Measurements from ENCODE around the gene NINJ1.

The NINJ1 gene

DNA sequence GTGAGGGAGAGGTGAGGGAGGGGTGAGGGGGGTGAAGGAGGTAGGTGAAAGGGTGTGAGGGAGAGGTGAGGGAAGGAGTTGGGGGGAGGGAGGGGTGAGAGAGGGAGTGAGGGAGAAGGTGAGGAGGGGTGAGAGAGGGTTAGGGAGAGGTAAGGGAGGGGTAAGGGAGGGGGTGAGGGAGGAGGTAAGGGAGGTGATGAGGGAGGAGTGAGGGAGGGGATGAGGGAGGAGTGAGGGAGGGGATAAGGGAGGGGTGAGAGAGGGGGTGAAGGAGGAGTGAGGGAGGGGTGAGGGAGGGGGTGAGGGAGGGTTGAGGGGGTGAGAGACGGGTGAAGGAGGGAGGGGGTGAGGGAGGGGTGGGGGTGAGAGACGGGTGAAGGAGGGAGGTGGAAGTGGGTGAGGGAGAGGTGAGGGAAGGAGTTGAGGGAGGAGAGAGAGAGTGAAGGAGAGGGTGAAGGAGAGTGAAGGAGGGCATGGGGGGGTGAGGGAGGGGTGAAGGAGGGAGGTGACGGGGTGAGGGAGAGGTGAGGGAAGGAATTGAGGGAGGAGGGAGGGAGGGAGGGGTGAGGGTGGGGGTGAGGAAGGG lies 18.5 kb downstream of the NINJ1 start:
- Histone ChIP-seq H3K9ac (ENCODE audit: low read length in 5 of 5) (no peak overlapping the region), H3K4me3 (ENCODE audit: low read depth in 1 of 5, low read length in 5 of 5) (no peak overlapping the region), H3K4me1 (ENCODE audit: control insufficient read depth in 5 of 5, insufficient read depth in 5 of 5, low read length in 5 of 5) (peaks cover 6 to 49% (median 24%) of the 10 kb centered on the region in 5 donors), H3K27me3 (ENCODE audit: control insufficient read depth in 5 of 5, insufficient read depth in 4 of 5, low read length in 5 of 5) (no peaks in the 10 kb centered on the region), H3K36me3 (ENCODE audit: control insufficient read depth in 5 of 5, insufficient read depth in 5 of 5, low read length in 5 of 5) (peaks cover 0 to 38% (median 31%) of the 10 kb centered on the region in 5 donors), H3K27ac (ENCODE audit: low read depth, low read length) (no peak overlapping the region), H3K9me3 (ENCODE audit: control insufficient read depth in 5 of 5, low read length in 5 of 5) (no peaks in the 10 kb centered on the region)

DNA sequence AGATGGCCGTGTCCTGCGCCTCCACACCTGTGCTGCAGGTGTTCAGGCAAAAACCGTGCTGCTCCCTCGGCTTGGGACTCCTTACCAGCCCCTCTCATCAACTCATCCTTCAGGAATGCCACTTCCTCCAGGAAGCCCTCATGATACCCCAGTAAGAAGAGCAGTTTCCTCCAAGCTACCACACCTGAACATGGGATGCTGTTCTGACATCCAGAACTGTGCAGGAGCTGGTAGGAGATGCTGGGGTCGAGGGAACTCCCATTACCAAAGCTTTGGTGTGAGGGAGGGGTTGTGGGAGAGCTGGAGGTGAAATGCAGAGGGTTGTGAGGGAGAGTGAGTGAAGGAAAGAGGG lies 19.1 kb downstream of the NINJ1 start:
- H3K27me3 ChIP-seq (ENCODE audit: control insufficient read depth in 5 of 5, insufficient read depth in 4 of 5, low read length in 5 of 5): no peaks in the 10 kb centered on the region
- no peaks in the 10 kb centered on the region for H3K9me3 ChIP-seq (ENCODE audit: control insufficient read depth in 5 of 5, low read length in 5 of 5)
- no peak overlapping the region for H3K4me3 ChIP-seq (ENCODE audit: low read depth in 1 of 5, low read length in 5 of 5)
- H3K4me1 ChIP-seq (ENCODE audit: control insufficient read depth in 5 of 5, insufficient read depth in 5 of 5, low read length in 5 of 5): peaks cover 3 to 46% (median 18%) of the 10 kb centered on the region in 5 donors
- no peak overlapping the region for H3K27ac ChIP-seq (ENCODE audit: low read depth, low read length)
- H3K9ac ChIP-seq (ENCODE audit: low read length in 5 of 5): peak overlapping the region in 1 of 5 donors; percentile 25
- H3K36me3 ChIP-seq (ENCODE audit: control insufficient read depth in 5 of 5, insufficient read depth in 5 of 5, low read length in 5 of 5): peaks cover 0 to 43% (median 35%) of the 10 kb centered on the region in 5 donors

DNA sequence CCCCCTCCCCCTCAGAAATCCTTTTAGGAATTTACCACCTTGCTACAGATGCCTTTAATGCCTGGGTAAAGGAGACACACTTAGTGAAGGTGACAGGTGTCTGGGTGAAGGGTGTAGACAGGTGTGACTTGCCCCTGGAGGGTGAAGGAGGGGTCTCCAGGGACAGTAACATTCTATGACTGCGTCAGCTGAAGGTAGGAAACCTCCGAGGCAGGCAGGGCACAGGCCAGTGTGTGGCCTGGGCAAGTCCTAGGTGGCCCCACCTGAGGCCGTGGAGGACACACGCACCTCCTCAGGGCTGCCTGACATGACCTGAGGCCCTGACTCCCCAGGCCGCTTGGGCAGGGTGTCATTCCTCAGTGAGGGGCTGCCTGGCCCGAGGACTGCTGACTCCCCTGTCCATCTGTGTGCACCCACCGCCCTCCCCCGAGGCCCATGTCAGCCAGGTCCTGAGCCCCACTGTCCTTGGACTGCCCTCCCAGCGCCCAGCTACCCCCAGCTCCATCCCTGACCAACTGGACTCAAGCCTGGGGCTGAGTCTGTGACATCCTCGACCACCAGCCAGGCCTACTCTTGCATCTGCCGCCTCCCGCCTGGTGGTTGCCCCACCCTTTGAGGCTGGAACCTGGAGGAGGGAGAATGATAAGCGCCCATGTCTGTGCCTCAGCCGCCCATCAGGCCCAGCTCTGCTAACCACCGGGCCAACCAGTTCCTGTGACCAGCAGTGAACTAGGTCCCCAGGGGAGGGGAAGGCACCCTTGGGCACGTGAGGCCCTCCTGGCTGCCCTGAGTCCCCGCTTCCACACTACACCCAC lies 19.7 kb downstream of the NINJ1 start:
- Histone ChIP-seq H3K4me1 (ENCODE audit: control insufficient read depth in 5 of 5, insufficient read depth in 5 of 5, low read length in 5 of 5) (peaks cover 2 to 43% (median 14%) of the 10 kb centered on the region in 5 donors), H3K27me3 (ENCODE audit: control insufficient read depth in 5 of 5, insufficient read depth in 4 of 5, low read length in 5 of 5) (no peaks in the 10 kb centered on the region), H3K4me3 (ENCODE audit: low read depth in 1 of 5, low read length in 5 of 5) (no peak overlapping the region), H3K9ac (ENCODE audit: low read length in 5 of 5) (no peak overlapping the region), H3K36me3 (ENCODE audit: control insufficient read depth in 5 of 5, insufficient read depth in 5 of 5, low read length in 5 of 5) (peaks cover 0 to 43% (median 35%) of the 10 kb centered on the region in 5 donors), H3K27ac (ENCODE audit: low read depth, low read length) (no peak overlapping the region), H3K9me3 (ENCODE audit: control insufficient read depth in 5 of 5, low read length in 5 of 5) (no peaks in the 10 kb centered on the region)

DNA sequence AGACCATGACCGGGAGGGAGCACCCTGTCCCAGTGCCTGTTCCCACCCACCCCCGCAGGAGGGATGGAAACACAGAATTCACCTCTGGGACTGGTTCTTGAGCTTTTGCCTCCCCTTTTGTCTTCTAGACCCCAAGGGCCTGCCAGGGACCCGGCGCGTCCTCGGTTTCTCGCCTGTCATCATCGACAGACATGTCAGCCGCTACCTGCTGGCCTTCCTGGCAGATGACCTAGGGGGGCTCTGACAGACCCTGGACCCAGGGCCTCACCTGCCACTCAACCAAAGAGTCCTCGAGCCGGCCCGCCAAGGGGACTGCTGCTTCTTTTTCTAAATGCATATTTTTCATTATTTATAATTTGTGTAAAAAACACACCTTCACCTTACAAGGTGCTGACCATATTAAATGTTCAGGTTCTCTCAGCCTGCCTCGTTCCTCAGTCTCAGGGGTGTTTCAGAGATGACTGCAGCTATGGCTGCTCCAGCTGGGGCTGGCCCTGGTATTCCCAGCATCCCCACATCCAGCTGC lies 21.1 kb downstream of the NINJ1 start:
- no peaks in the 10 kb centered on the region for H3K9me3 ChIP-seq (ENCODE audit: control insufficient read depth in 5 of 5, low read length in 5 of 5)
- H3K4me3 ChIP-seq (ENCODE audit: low read depth in 1 of 5, low read length in 5 of 5): no peak overlapping the region
- H3K9ac ChIP-seq (ENCODE audit: low read length in 5 of 5): no peak overlapping the region
- peaks cover 2 to 41% (median 10%) of the 10 kb centered on the region in 5 donors for H3K4me1 ChIP-seq (ENCODE audit: control insufficient read depth in 5 of 5, insufficient read depth in 5 of 5, low read length in 5 of 5)
- peaks cover 0 to 53% (median 43%) of the 10 kb centered on the region in 5 donors for H3K36me3 ChIP-seq (ENCODE audit: control insufficient read depth in 5 of 5, insufficient read depth in 5 of 5, low read length in 5 of 5)
- no peak overlapping the region for H3K27ac ChIP-seq (ENCODE audit: low read depth, low read length)
- H3K27me3 ChIP-seq (ENCODE audit: control insufficient read depth in 5 of 5, insufficient read depth in 4 of 5, low read length in 5 of 5): no peaks in the 10 kb centered on the region

DNA sequence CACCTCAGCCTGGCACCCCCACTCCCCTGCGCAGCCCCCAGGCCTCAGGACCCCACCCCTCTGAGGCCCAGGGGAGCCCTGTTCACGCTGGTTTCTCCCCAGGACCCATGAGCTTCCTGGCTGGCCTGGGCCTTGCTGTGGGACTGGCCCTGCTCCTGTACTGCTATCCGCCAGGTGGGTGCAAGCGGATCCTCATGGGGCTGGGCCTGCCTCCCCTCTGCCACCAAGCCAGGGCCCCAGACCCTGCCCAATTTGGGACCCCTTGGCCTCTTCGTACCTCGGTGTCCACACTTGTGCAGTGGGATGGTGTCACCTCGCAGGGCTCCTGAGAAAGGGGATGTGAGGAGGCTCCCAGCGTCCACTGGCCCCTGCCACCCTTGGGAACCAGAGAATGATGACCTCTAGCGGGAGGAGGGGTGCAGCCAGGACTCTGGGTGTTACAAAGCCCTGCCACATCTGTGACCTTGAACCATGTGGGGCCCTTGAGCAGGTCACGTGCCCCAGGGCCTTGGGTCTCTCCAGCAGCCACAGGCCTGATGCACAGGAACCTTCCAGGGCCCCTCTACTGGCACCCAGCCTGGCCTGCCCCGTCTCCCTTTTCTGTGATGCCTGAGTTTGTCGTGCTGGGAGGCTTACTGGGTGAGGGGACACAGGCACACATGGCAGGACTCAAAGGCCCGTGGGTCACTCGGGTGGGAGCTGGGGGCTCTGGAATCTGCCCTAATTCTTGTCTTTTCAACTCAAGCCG lies 21.8 kb downstream of the NINJ1 start:
- H3K36me3 ChIP-seq (ENCODE audit: control insufficient read depth in 5 of 5, insufficient read depth in 5 of 5, low read length in 5 of 5): peaks cover 0 to 56% (median 46%) of the 10 kb centered on the region in 5 donors
- H3K4me1 ChIP-seq (ENCODE audit: control insufficient read depth in 5 of 5, insufficient read depth in 5 of 5, low read length in 5 of 5): peaks cover 2 to 41% (median 10%) of the 10 kb centered on the region in 5 donors
- no peak overlapping the region for H3K27ac ChIP-seq (ENCODE audit: low read depth, low read length)
- no peak overlapping the region for H3K4me3 ChIP-seq (ENCODE audit: low read depth in 1 of 5, low read length in 5 of 5)
- no peaks in the 10 kb centered on the region for H3K9me3 ChIP-seq (ENCODE audit: control insufficient read depth in 5 of 5, low read length in 5 of 5)
- no peaks in the 10 kb centered on the region for H3K27me3 ChIP-seq (ENCODE audit: control insufficient read depth in 5 of 5, insufficient read depth in 4 of 5, low read length in 5 of 5)
- H3K9ac ChIP-seq (ENCODE audit: low read length in 5 of 5): peak overlapping the region in 1 of 5 donors; percentile 35

DNA sequence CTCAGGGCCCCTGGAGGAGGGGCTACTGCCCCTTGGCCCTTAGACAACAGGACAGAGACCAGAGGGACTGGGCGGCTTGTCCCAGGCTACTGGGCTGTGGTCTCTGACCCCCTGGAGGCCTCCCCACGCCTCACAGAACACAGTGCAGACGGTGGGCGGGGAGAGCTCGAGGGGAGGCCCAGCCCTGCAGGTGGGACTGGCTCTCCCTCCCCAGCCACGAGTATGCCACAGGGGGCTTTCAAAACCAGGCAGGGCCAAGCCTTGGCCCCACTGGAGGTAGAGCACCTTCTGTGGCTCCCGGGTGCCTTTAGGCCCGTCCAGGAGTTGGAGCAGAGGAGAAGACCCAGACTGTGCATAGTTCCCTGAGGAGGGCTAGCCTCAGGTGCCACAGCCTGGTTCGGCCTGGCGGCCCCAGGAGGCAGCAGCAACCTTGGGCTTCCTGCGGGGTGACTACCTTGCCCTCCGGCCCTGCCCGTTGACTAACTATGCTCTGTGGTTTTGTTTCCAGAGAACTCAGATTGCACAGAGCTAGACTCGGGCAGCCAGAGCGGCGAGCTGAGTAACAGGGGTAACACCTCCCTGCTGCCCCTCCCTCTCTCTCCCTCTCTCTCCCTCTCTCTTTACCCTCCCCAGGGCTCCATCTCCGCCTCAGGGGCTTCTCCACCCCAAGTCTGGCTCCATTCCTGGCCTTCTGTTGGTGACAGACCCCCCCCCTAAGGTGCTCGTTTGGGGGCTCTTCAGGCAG lies 22.5 kb downstream of the NINJ1 start:
- Histone ChIP-seq H3K36me3 (ENCODE audit: control insufficient read depth in 5 of 5, insufficient read depth in 5 of 5, low read length in 5 of 5) (peaks cover 0 to 56% (median 46%) of the 10 kb centered on the region in 5 donors), H3K4me3 (ENCODE audit: low read depth in 1 of 5, low read length in 5 of 5) (no peak overlapping the region), H3K4me1 (ENCODE audit: control insufficient read depth in 5 of 5, insufficient read depth in 5 of 5, low read length in 5 of 5) (peaks cover 2 to 38% (median 9%) of the 10 kb centered on the region in 5 donors), H3K27me3 (ENCODE audit: control insufficient read depth in 5 of 5, insufficient read depth in 4 of 5, low read length in 5 of 5) (no peaks in the 10 kb centered on the region), H3K9ac (ENCODE audit: low read length in 5 of 5) (no peak overlapping the region), H3K9me3 (ENCODE audit: control insufficient read depth in 5 of 5, low read length in 5 of 5) (no peaks in the 10 kb centered on the region), H3K27ac (ENCODE audit: low read depth, low read length) (no peak overlapping the region)

GRCh38 chr9:93111001-93111370 lies 23.1 kb downstream of the NINJ1 start:
- no peaks in the 10 kb centered on the region for H3K27me3 ChIP-seq (ENCODE audit: control insufficient read depth in 5 of 5, insufficient read depth in 4 of 5, low read length in 5 of 5)
- peaks cover 0 to 33% (median 3%) of the 10 kb centered on the region in 5 donors for H3K4me1 ChIP-seq (ENCODE audit: control insufficient read depth in 5 of 5, insufficient read depth in 5 of 5, low read length in 5 of 5)
- H3K9me3 ChIP-seq (ENCODE audit: control insufficient read depth in 5 of 5, low read length in 5 of 5): no peaks in the 10 kb centered on the region
- peaks cover 0 to 56% (median 46%) of the 10 kb centered on the region in 5 donors for H3K36me3 ChIP-seq (ENCODE audit: control insufficient read depth in 5 of 5, insufficient read depth in 5 of 5, low read length in 5 of 5)
- H3K27ac ChIP-seq (ENCODE audit: low read depth, low read length): no peak overlapping the region
- H3K9ac ChIP-seq (ENCODE audit: low read length in 5 of 5): no peak overlapping the region
- no peak overlapping the region for H3K4me3 ChIP-seq (ENCODE audit: low read depth in 1 of 5, low read length in 5 of 5)

DNA sequence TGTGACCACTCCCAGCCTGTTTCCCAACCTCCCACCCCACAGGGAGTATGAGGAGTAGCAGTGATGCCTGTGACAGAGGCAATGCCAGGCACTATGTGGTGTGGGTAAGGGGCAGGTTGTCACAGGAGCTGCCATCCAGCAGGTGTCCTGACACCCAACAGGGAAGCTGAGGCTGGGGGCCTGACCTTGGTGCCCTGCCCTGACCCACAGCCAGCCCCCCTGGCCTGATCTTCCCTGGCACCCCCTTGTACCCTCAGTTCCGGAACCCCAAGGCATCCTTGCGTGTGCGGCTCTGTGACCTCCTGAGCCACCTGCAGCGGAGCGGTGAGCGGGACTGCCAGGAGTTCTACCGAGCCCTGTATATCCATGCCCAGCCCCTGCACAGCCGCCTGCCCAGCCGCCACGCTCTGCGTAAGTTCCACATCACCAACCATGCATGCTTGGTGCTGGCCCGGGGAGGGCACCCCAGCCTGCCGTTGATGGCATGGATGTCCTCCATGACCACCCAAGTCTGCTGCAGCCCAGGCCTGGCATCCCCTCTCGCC lies 23.7 kb downstream of the NINJ1 start:
- Histone ChIP-seq H3K4me1 (ENCODE audit: control insufficient read depth in 5 of 5, insufficient read depth in 5 of 5, low read length in 5 of 5) (peaks cover 0 to 32% (median 2%) of the 10 kb centered on the region in 5 donors), H3K36me3 (ENCODE audit: control insufficient read depth in 5 of 5, insufficient read depth in 5 of 5, low read length in 5 of 5) (peaks cover 0 to 56% (median 46%) of the 10 kb centered on the region in 5 donors), H3K9me3 (ENCODE audit: control insufficient read depth in 5 of 5, low read length in 5 of 5) (no peaks in the 10 kb centered on the region), H3K27ac (ENCODE audit: low read depth, low read length) (no peak overlapping the region), H3K9ac (ENCODE audit: low read length in 5 of 5) (no peak overlapping the region), H3K4me3 (ENCODE audit: low read depth in 1 of 5, low read length in 5 of 5) (no peak overlapping the region), H3K27me3 (ENCODE audit: control insufficient read depth in 5 of 5, insufficient read depth in 4 of 5, low read length in 5 of 5) (no peaks in the 10 kb centered on the region)

DNA sequence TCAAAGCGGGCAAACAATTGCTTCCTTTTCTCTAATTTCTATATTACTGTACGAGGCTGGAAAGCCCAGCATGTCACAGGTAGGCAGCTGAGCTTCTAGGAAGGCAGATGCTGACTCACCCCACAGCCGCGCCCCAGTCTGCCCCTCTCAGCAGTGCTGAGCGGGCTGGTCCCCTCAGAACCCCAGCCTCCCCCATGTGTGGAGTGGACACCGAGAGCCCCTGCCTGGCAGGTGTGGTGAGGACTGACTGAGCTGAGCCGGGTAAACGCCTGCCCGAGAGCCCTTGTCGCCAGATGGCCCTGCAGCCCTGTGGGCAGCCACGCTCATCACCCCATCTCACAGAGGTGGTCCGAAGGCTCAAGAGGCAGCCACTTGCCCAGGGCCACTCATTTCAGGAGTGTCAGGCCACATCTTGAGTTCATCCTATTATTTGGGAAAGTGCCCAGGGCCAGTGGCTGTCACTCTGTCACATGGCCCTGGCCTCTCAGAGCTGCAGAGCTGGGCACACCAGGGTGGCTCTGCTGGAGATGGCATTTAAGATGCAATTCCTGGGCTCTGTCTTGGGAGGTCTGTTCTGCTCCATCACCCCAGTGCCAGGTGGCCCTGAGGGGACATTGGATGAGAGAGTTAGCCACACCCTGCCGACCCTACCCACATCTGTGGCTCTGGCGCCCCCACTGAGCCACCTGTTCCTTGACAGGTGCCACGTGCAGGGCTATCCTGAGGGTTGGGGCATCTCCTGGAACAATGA lies 25.6 kb downstream of the NINJ1 start:
- H3K9ac ChIP-seq (ENCODE audit: low read length in 5 of 5): no peak overlapping the region
- no peak overlapping the region for H3K4me3 ChIP-seq (ENCODE audit: low read depth in 1 of 5, low read length in 5 of 5)
- H3K36me3 ChIP-seq (ENCODE audit: control insufficient read depth in 5 of 5, insufficient read depth in 5 of 5, low read length in 5 of 5): peaks cover 3 to 47% (median 40%) of the 10 kb centered on the region in 5 donors
- no peaks in the 10 kb centered on the region for H3K27me3 ChIP-seq (ENCODE audit: control insufficient read depth in 5 of 5, insufficient read depth in 4 of 5, low read length in 5 of 5)
- H3K9me3 ChIP-seq (ENCODE audit: control insufficient read depth in 5 of 5, low read length in 5 of 5): peaks cover 0 to 9% (median 0%) of the 10 kb centered on the region in 5 donors
- peaks cover 0 to 16% (median 2%) of the 10 kb centered on the region in 5 donors for H3K4me1 ChIP-seq (ENCODE audit: control insufficient read depth in 5 of 5, insufficient read depth in 5 of 5, low read length in 5 of 5)
- no peak overlapping the region for H3K27ac ChIP-seq (ENCODE audit: low read depth, low read length)
